GM12865 (cell line): ENCODE measurements around the gene SAFB2.

Experiments used
- DNase-seq: peaks from one replicate; pipeline ENCODE4 v3.0.0; 2010; ENCODE audit warnings: low read depth
- H3K4me3 ChIP-seq: 2 replicates; pipeline ENCODE4 v1.5.1; 2011; ENCODE audit warnings: mild to moderate bottlenecking, low read depth, low read length, control low read depth
- TF ChIP-seq, protein P1 (sequence below): IDR thresholded peaks from 2 replicates; pipeline ENCODE4 v1.5.1; 2011; ENCODE audit warnings: low read length, control low read depth, low read depth, inconsistent platforms; ENCODE audit not compliant: insufficient read depth; ENCODE audit errors: missing control alignments

The SAFB2 gene

GRCh38 chr19:5575590-5575989 is 47.0 kb downstream of the SAFB2 start:
- TF ChIP-seq, protein P1, sequence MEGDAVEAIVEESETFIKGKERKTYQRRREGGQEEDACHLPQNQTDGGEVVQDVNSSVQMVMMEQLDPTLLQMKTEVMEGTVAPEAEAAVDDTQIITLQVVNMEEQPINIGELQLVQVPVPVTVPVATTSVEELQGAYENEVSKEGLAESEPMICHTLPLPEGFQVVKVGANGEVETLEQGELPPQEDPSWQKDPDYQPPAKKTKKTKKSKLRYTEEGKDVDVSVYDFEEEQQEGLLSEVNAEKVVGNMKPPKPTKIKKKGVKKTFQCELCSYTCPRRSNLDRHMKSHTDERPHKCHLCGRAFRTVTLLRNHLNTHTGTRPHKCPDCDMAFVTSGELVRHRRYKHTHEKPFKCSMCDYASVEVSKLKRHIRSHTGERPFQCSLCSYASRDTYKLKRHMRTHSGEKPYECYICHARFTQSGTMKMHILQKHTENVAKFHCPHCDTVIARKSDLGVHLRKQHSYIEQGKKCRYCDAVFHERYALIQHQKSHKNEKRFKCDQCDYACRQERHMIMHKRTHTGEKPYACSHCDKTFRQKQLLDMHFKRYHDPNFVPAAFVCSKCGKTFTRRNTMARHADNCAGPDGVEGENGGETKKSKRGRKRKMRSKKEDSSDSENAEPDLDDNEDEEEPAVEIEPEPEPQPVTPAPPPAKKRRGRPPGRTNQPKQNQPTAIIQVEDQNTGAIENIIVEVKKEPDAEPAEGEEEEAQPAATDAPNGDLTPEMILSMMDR = no peak
- no peak for DNase-seq
- no peak overlapping the region for H3K4me3 ChIP-seq

- DNase-seq = no peak
- no peak overlapping the region for H3K4me3 ChIP-seq
- TF ChIP-seq, protein P1 = no peak
These were observed 49.9 kb downstream of the SAFB2 start for GRCh38 chr19:5572556-5573286.

DNA sequence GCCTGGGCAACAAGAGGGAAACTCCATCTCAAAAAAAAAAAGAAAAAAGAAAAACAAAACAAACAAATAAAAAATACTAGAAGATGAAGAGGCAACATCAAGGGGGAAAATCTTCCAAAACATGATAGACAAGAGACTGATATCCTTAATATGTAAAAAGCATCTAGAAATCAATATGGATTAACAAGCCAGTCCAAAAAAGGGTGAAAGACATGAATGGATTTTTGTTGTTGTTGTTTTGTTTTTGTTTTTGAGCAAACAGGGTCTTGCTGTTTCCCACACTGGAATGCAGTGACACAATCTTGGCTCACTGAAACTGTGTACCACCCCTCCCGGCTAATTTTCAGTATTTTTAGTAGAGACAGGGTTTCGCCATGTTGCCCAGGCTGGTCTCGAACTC is 50.8 kb downstream of the SAFB2 start:
- no peak for DNase-seq
- TF ChIP-seq, protein P1 = no peak
- H3K4me3 ChIP-seq = no peak overlapping the region

GRCh38 chr19:5567970-5568407 is 54.6 kb downstream of the SAFB2 start:
- H3K4me3 ChIP-seq = no peak overlapping the region
- TF ChIP-seq, protein P1 = no peak
- no peak for DNase-seq

- no peak for DNase-seq
- TF ChIP-seq, protein P1 = no peak
- H3K4me3 ChIP-seq = no peak within 1 kb of the TSS
These were observed 55.1 kb downstream of the SAFB2 start, which contains the start of gene TINCR for GRCh38 chr19:5567360-5567969. TSS of gene TINCR (minus strand) at chr19:5567953.

GRCh38 chr19:5564930-5565329 is 57.6 kb downstream of the SAFB2 start:
- TF ChIP-seq, protein P1 = no peak
- H3K4me3 ChIP-seq = no peak overlapping the region
- DNase-seq = no peak
